Measurements from ENCODE around the gene PPM1L.
"Not testable (repeated sequence)": the region's sequence is repeated elsewhere in the genome, so short reads cannot be mapped to it uniquely, and the experiment has no call there.

The PPM1L gene

GRCh38 chr3:161034913-161035550 is 279.0 kb downstream of the PPM1L start:
- not testable (repeated sequence) for FAIRE-seq; DNase-seq (ENCODE audit: low spot score)

- FAIRE-seq (no peak), DNase-seq (ENCODE audit: low spot score) (no peak)
Measured at GRCh38 chr3:161035711-161036110, 279.7 kb downstream of the PPM1L start.

GRCh38 chr3:161038725-161039124 is 282.7 kb downstream of the PPM1L start:
- no peak for DNase-seq (ENCODE audit: low spot score)
- no peak for FAIRE-seq

GRCh38 chr3:161042023-161042501 is 286.0 kb downstream of the PPM1L start:
- no peak for FAIRE-seq
- DNase-seq (ENCODE audit: low spot score) = no peak

GRCh38 chr3:161043336-161044035 is 287.5 kb downstream of the PPM1L start:
- FAIRE-seq (no peak), DNase-seq (ENCODE audit: low spot score) (no peak)

GRCh38 chr3:161049683-161050248 is 293.7 kb downstream of the PPM1L start:
- DNase-seq (ENCODE audit: low spot score) (no peak), FAIRE-seq (no peak)

GRCh38 chr3:161050935-161051334 is 294.9 kb downstream of the PPM1L start:
- no peak for DNase-seq (ENCODE audit: low spot score)
- no peak for FAIRE-seq

GRCh38 chr3:161051856-161052255 is 295.8 kb downstream of the PPM1L start:
- FAIRE-seq (no peak), DNase-seq (ENCODE audit: low spot score) (no peak)

GRCh38 chr3:161054860-161055604 is 299.0 kb downstream of the PPM1L start:
- DNase-seq (ENCODE audit: low spot score) (no peak), FAIRE-seq (no peak)

GRCh38 chr3:161064413-161064812 is 308.4 kb downstream of the PPM1L start:
- DNase-seq (ENCODE audit: low spot score) = no peak
- no peak for FAIRE-seq

- no peak for DNase-seq (ENCODE audit: low spot score)
- FAIRE-seq = no peak
Measured at GRCh38 chr3:161066930-161067329, 310.9 kb downstream of the PPM1L start.

GRCh38 chr3:161067335-161067734 is 311.3 kb downstream of the PPM1L start:
- no peak for FAIRE-seq

GRCh38 chr3:161069511-161070251 is 313.6 kb downstream of the PPM1L start:
- FAIRE-seq (peak; percentile 90), DNase-seq (ENCODE audit: low spot score) (peak; percentile 67)

More at GRCh38 chr3:161067335-161067734, 311.3 kb downstream of the PPM1L start:
- no peak for DNase-seq (ENCODE audit: low spot score)

- FAIRE-seq = no peak
- DNase-seq (ENCODE audit: low spot score) = no peak
Measured at GRCh38 chr3:161070252-161070930, 314.4 kb downstream of the PPM1L start.

GRCh38 chr3:161070980-161071663 is 315.1 kb downstream of the PPM1L start:
- FAIRE-seq (no peak), DNase-seq (ENCODE audit: low spot score) (no peak)

GRCh38 chr3:161072211-161072621 is 316.2 kb downstream of the PPM1L start:
- FAIRE-seq = no peak
- no peak for DNase-seq (ENCODE audit: low spot score)

- DNase-seq (ENCODE audit: low spot score) (no peak), FAIRE-seq (no peak)
Measured at GRCh38 chr3:161072751-161073150, 316.7 kb downstream of the PPM1L start.

- no peak for FAIRE-seq
- DNase-seq (ENCODE audit: low spot score) = no peak
Measured at GRCh38 chr3:161073181-161073580, 317.1 kb downstream of the PPM1L start.

- no peak for FAIRE-seq
Measured at GRCh38 chr3:161081633-161082032, 325.6 kb downstream of the PPM1L start.

GRCh38 chr3:161082063-161082462 is 326.0 kb downstream of the PPM1L start:
- DNase-seq (ENCODE audit: low spot score) (no peak), FAIRE-seq (no peak)

More at GRCh38 chr3:161081633-161082032, 325.6 kb downstream of the PPM1L start:
- DNase-seq (ENCODE audit: low spot score) = no peak
